SK-N-SH (cell line): Measurements from ENCODE around the gene ARHGEF10L. TPM values are rescaled to one million over a fixed set of nuclear protein-coding genes. Genes with fewer than 3 reads are reported as not detected.

Experiments used
- CTCF ChIA-PET: fragments of 300-600, 350-600 bp; formaldehyde crosslinking; extraction: SDS; loops from one replicate; lab custom pipeline; 2021; lab: Yijun Ruan, JAX
- POLR2A ChIA-PET: fragments of 350-600 bp; sonication (Branson Sonifier 250); formaldehyde crosslinking; extraction: SDS; loops from one replicate; lab custom pipeline; 2020; ENCODE audit warnings: antibody characterized with exemption, inconsistent platforms; lab: Yijun Ruan, JAX
- DNase-seq: peaks from one replicate; pipeline ENCODE4 v3.0.0; 2012
- H2AFZ ChIP-seq: fragments of 200-600 bp; sonication (generic); 2 replicates; pipeline ENCODE4 v1.8.1; 2016; ENCODE audit warnings: antibody characterized with exemption, mild to moderate bottlenecking, low read depth
- H3F3A ChIP-seq: fragments of 200-600 bp; sonication (generic); replicated peaks from 2 replicates; pipeline ENCODE3; 2016; ENCODE audit warnings: antibody characterized with exemption, mild to moderate bottlenecking; ENCODE audit not compliant: insufficient read depth
- H3K27ac ChIP-seq, 2 experiments: fragments of 200-500 bp in 1 of 2; fragments of 200-600 bp in 1 of 2; sonication (Bioruptor generic) in 1 of 2; sonication (generic), shearing (Covaris generic) in 1 of 2; 2 replicates each; pipeline versions ENCODE4 v1.5.1 to v1.6.1; 2014 to 2016; ENCODE audit warnings: low read depth in 2 of 2, inconsistent platforms in 1 of 2, low read length in 1 of 2, mild to moderate bottlenecking in 1 of 2, mixed read lengths in 1 of 2
- H3K27me3 ChIP-seq: fragments of 200-600 bp; sonication (generic), shearing (Covaris generic); 2 replicates; pipeline ENCODE4 v1.6.1; 2016; ENCODE audit warnings: mixed run types; ENCODE audit not compliant: insufficient read depth
- H3K36me3 ChIP-seq, 2 experiments: fragments of 200-500 bp in 1 of 2; fragments of 200-600 bp in 1 of 2; sonication (Bioruptor generic) in 1 of 2; sonication (generic) in 1 of 2; replicated peaks in 1 of 2; 2 replicates each; pipeline versions ENCODE3 to v1.5.1; 2014 to 2016; ENCODE audit warnings: low read length in 1 of 2, mild to moderate bottlenecking in 1 of 2; ENCODE audit not compliant: insufficient read depth in 2 of 2, control insufficient read depth in 1 of 2
- H3K4me1 ChIP-seq, 2 experiments: fragments of 200-500 bp in 1 of 2; fragments of 200-600 bp in 1 of 2; sonication (Bioruptor generic) in 1 of 2; sonication (generic), shearing (Covaris generic) in 1 of 2; 2 replicates each; pipeline versions ENCODE4 v1.5.1 to v1.6.1; 2014 to 2016; ENCODE audit warnings: low read depth in 1 of 2, low read length in 1 of 2, mixed run types in 1 of 2; ENCODE audit not compliant: insufficient read depth in 2 of 2, control insufficient read depth in 1 of 2
- H3K4me2 ChIP-seq: fragments of 200-600 bp; sonication (generic), shearing (Covaris generic); 2 replicates; pipeline ENCODE4 v1.6.1; 2017; ENCODE audit warnings: mixed run types
- H3K4me3 ChIP-seq, 2 experiments: fragments of 200-500 bp in 1 of 2; fragments of 200-600 bp in 1 of 2; sonication (Bioruptor generic) in 1 of 2; sonication (generic), shearing (Covaris generic) in 1 of 2; 2 replicates each; pipeline versions ENCODE4 v1.5.1 to v1.8.1; 2014 to 2016; ENCODE audit warnings: low read depth in 2 of 2, inconsistent platforms in 1 of 2, low read length in 1 of 2, mild to moderate bottlenecking in 1 of 2, mixed read lengths in 1 of 2, moderate library complexity in 1 of 2
- H3K79me2 ChIP-seq: fragments of 200-600 bp; sonication (generic); 2 replicates; pipeline ENCODE4 v1.8.1; 2017; ENCODE audit warnings: mild to moderate bottlenecking; ENCODE audit not compliant: insufficient read depth
- H3K9ac ChIP-seq: fragments of 200-600 bp; sonication (generic); 2 replicates; pipeline ENCODE4 v1.6.1; 2017; ENCODE audit warnings: mixed run types
- H3K9me2 ChIP-seq: fragments of 200-600 bp; sonication (generic); 2 replicates; pipeline ENCODE4 v1.6.1; 2017; ENCODE audit warnings: mixed run types
- H3K9me3 ChIP-seq: fragments of 200-600 bp; sonication (generic); 2 replicates; pipeline ENCODE4 v1.6.1; 2017; ENCODE audit warnings: mixed run types, mild to moderate bottlenecking, moderate library complexity
- H4K20me1 ChIP-seq: fragments of 200-600 bp; sonication (generic); 2 replicates; pipeline ENCODE4 v1.6.1; 2017; ENCODE audit warnings: mild to moderate bottlenecking, mixed run types; ENCODE audit not compliant: insufficient read depth
- CHD2 ChIP-seq: fragments of 150-350 bp; IDR thresholded peaks from 2 replicates; pipeline ENCODE4 v1.6.1; 2018; ENCODE audit warnings: low read length; ENCODE audit not compliant: partially characterized antibody
- ELF1 ChIP-seq: IDR thresholded peaks from 2 replicates; pipeline ENCODE4 v1.4.0; 2012
- EP300 ChIP-seq, 2 experiments: IDR thresholded peaks; 2 replicates each; pipeline versions ENCODE4 v1.4.0 to v1.6.1; 2012; ENCODE audit warnings: borderline replicate concordance in 1 of 2, low read depth in 1 of 2, low read length in 1 of 2
- EZH2phosphoT487 ChIP-seq: fragments of 200-600 bp; sonication (generic); IDR thresholded peaks from 2 replicates; pipeline ENCODE4 v1.6.1; 2017; ENCODE audit warnings: low read depth, mixed run types, mild to moderate bottlenecking, antibody characterized with exemption, moderate library complexity, borderline replicate concordance
- FOXM1 ChIP-seq: IDR thresholded peaks from 2 replicates; pipeline ENCODE4 v1.4.0; 2012; ENCODE audit warnings: low read depth, mild to moderate bottlenecking
- GABPA ChIP-seq: IDR thresholded peaks from 2 replicates; pipeline ENCODE4 v1.4.0; 2012; ENCODE audit warnings: low read depth, mild to moderate bottlenecking
- GATA2 ChIP-seq: sonication (generic); formaldehyde crosslinking; IDR thresholded peaks from 2 replicates; pipeline ENCODE4 v1.5.0; 2020; ENCODE audit warnings: mild to moderate bottlenecking, missing genetic modification reagents
- MXI1 ChIP-seq: IDR thresholded peaks from 2 replicates; pipeline ENCODE4 v1.6.1; 2012; ENCODE audit warnings: mild to moderate bottlenecking, low read depth, low read length, improper control_type of control experiment
- PBX3 ChIP-seq: IDR thresholded peaks from 2 replicates; pipeline ENCODE4; 2012
- POLR2AphosphoS5 ChIP-seq: IDR thresholded peaks from 2 replicates; pipeline ENCODE4 v1.6.1; 2012; ENCODE audit warnings: low read depth, low read length
- RAD21 ChIP-seq: IDR thresholded peaks from 2 replicates; pipeline ENCODE4 v1.6.1; 2012; ENCODE audit warnings: mild to moderate bottlenecking, low read length
- RCOR1 ChIP-seq: fragments of 150-350 bp; IDR thresholded peaks from 2 replicates; pipeline ENCODE4 v1.6.1; 2017; ENCODE audit warnings: antibody characterized with exemption, low read length
- RXRA ChIP-seq: IDR thresholded peaks from 2 replicates; pipeline ENCODE4 v1.4.0; 2012; ENCODE audit warnings: low read depth, mild to moderate bottlenecking, borderline replicate concordance
- SIN3A ChIP-seq: IDR thresholded peaks from 2 replicates; pipeline ENCODE4 v1.6.1; 2012; ENCODE audit warnings: low read depth, mild to moderate bottlenecking, low read length, moderate library complexity, borderline replicate concordance
- SMC3 ChIP-seq: IDR thresholded peaks from 2 replicates; pipeline ENCODE4 v1.6.1; 2012; ENCODE audit warnings: low read depth, low read length, improper control_type of control experiment
- TAF1 ChIP-seq: IDR thresholded peaks from 2 replicates; pipeline ENCODE4 v1.6.1; 2012; ENCODE audit warnings: low read depth, mild to moderate bottlenecking, low read length, moderate library complexity, borderline replicate concordance
- USF1 ChIP-seq: IDR thresholded peaks from 2 replicates; pipeline ENCODE4 v1.4.0; 2012; ENCODE audit warnings: low read depth, borderline replicate concordance
- USF2 ChIP-seq: fragments of 150-350 bp; IDR thresholded peaks from 2 replicates; pipeline ENCODE4 v1.6.1; 2017; ENCODE audit warnings: antibody characterized with exemption, low read length, low read depth, borderline replicate concordance
- YY1 ChIP-seq: IDR thresholded peaks from 2 replicates; pipeline ENCODE4 v1.4.0; 2012; ENCODE audit warnings: low read depth, mild to moderate bottlenecking
- WGBS: methylation state at CpG from one replicate; pipeline ENCODE4 v1.1.6; 2017; ENCODE audit warnings: low lambda C conversion rate; 5-methylcytosine and 5-hydroxymethylcytosine counted together
- polyA plus RNA-seq, 3 experiments: library from polyadenylated mRNA; depleted of rRNA; stranded (reverse); fragments of >200 nt; gene quantifications; 2 replicates each; pipeline ENCODE4 v1.2.3, GENCODE V29; 2012

The ARHGEF10L gene
- polyA plus RNA-seq, 1 of the 3 experiments (the other 2 are of a cell fraction) = 12.5 TPM

- CTCF ChIA-PET = interaction anchor here (0.9 to 2.8 kb wide), 6 partner anchors 9 to 891 kb away, joined by 3 to 13 read pairs (median 4); no protein-coding TSS in a partner anchor
- H3K36me3 ChIP-seq = peaks cover 0 to 12% of the 10 kb centered on the region in 2 experiments
- H3K4me1 ChIP-seq = peaks cover under 1 to 27% of the 10 kb centered on the region in 2 experiments; a peak in 2 of 4 replicates
- no peaks in the 10 kb centered on the region for H3K27me3 ChIP-seq
- no peaks in the 10 kb centered on the region for H3K9me2 ChIP-seq
- H2AFZ ChIP-seq = no peak overlapping the region
- no peak for DNase-seq
- H3K79me2 ChIP-seq = no peaks in the 10 kb centered on the region
- no peak overlapping the region for H3K4me2 ChIP-seq
- H4K20me1 ChIP-seq = no peaks in the 10 kb centered on the region
- H3K9me3 ChIP-seq = no peaks in the 10 kb centered on the region
- 80% methylated on average over 11 of the region's 11 CpGs for WGBS
- TF ChIP-seq RAD21 = no peak
- no peak for TF ChIP-seq GATA2 (CRISPR knock-in tag)
- TF ChIP-seq GABPA = no peak
- no peak for TF ChIP-seq EP300 (IDR thresholded peaks at IDR 0.05; ENCODE audit: borderline replicate concordance in 1 of 2, low read depth in 1 of 2, low read length in 1 of 2)
- no peak for TF ChIP-seq RCOR1
- no peak for TF ChIP-seq FOXM1
- TF ChIP-seq YY1 = no peak
- no peak for TF ChIP-seq ELF1
- no peak for TF ChIP-seq SMC3
- TF ChIP-seq RXRA = no peak
- no peak for TF ChIP-seq SIN3A
- no peak for TF ChIP-seq USF2
- no peak for TF ChIP-seq TAF1
- TF ChIP-seq CHD2 = no peak
- TF ChIP-seq MXI1 = no peak
- TF ChIP-seq PBX3 = no peak
- TF ChIP-seq, all 33 proteins: peak for 0
- Histone ChIP-seq H3K9ac (no peak overlapping the region), H3K4me3 (no peak overlapping the region), H3K27ac (no peak overlapping the region; a peak in 1 of 4 replicates), H3F3A (no peaks in the 10 kb centered on the region)
- POLR2A ChIA-PET = no interaction called here
These were observed 151.6 kb downstream of the ARHGEF10L start for GRCh38 chr1:17690906-17691634.

- Histone ChIP-seq H3K4me2 (no peak overlapping the region), H2AFZ (no peak overlapping the region), H3K9me3 (no peaks in the 10 kb centered on the region), H3F3A (no peaks in the 10 kb centered on the region), H3K27ac (no peak overlapping the region), H3K27me3 (no peaks in the 10 kb centered on the region), H4K20me1 (no peaks in the 10 kb centered on the region), H3K36me3 (peaks cover 0 to 14% of the 10 kb centered on the region in 2 experiments), H3K4me3 (no peak overlapping the region), H3K9me2 (no peaks in the 10 kb centered on the region), H3K9ac (no peak overlapping the region), H3K4me1 (peaks cover 3 to 23% of the 10 kb centered on the region in 2 experiments; a peak in 2 of 4 replicates), H3K79me2 (no peaks in the 10 kb centered on the region)
- WGBS = 84% methylated on average over 8 of the region's 9 CpGs
- no peak for DNase-seq
- TF ChIP-seq EZH2phosphoT487 (no peak), POLR2AphosphoS5 (no peak), RXRA (no peak), USF1 (no peak)
- ChIA-PET CTCF (interaction anchor here (1.1 to 2.8 kb wide), 4 partner anchors 8 to 889 kb away, joined by 4 to 13 read pairs (median 5); no protein-coding TSS in a partner anchor), POLR2A (interaction anchor here (0.6 kb wide), 1 partner anchor 254 kb away, joined by 6 read pairs; no protein-coding TSS in a partner anchor)
These were observed 153.1 kb downstream of the ARHGEF10L start for GRCh38 chr1:17692645-17693044.
